Measurements from ENCODE around the gene RCBTB2. TPM values are rescaled to one million over a fixed set of nuclear protein-coding genes. Genes with fewer than 3 reads are reported as not detected.

Gene RCBTB2
- total and polyA plus RNA-seq, 5 donors = 9.0 to 17.3 (median 16.8) TPM

DNA sequence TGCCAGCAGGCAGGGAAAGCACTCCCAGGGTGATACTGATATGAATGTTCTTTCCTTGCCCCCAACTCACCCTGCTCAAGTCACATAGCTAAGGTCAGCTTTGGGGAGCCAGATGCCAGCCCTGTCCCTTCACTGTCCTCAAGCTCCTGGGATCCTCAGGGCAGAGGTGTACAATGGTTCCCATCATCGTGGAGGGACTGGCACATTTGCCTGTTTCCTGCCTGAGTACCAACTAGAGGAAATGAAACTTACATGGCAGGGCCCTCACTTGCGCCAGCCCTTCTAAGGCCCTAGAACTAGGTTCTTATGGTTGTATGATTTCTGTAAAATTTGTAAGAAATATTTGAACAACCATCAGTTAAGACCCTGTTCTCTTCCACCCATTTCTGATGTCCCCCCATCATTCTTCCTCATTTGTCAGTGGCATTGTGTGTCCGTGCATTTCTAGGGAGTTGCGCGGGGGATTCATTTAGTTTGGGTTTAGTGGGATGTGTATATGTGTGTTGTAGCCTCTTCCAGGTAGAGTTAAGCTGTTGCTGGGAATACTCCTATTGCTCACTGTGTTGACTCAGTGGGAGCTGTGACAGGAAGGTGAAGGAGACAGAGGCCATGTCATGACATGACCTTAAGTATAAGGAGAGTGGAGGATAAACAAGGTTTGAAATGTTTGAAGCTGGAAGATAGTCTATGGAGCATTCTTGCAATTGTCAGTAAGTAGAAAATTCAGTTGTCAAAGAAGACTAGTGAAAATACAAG is 41.3 kb upstream of the RCBTB2 start:
- Histone ChIP-seq H3K27me3 (ENCODE audit: control insufficient read depth, insufficient read depth) (no peaks in the 10 kb centered on the region), H3K9me3 (ENCODE audit: control insufficient read depth, low read length) (no peaks in the 10 kb centered on the region), H3K4me3 (ENCODE audit: low read length) (no peak overlapping the region), H3K27ac (ENCODE audit: low read length) (no peak overlapping the region), H3K4me1 (ENCODE audit: control insufficient read depth, insufficient read depth, low read length) (peaks cover 14% of the 10 kb centered on the region)
- 91% methylated on average over 5 of the region's 5 CpGs for WGBS
- no peak for DNase-seq
- intact Hi-C loops (cut with DNase I) = loop anchor here in 3 of 4 donors (5.0 to 10.0 kb wide), 3 partner anchors 42 to 169 kb away; partner anchors contain the start of genes LPAR6 (in 1 of the 3) and RCBTB2 (in 1 of the 3)
- peak in 1 of 2 donors; percentile 6 for ATAC-seq

DNA sequence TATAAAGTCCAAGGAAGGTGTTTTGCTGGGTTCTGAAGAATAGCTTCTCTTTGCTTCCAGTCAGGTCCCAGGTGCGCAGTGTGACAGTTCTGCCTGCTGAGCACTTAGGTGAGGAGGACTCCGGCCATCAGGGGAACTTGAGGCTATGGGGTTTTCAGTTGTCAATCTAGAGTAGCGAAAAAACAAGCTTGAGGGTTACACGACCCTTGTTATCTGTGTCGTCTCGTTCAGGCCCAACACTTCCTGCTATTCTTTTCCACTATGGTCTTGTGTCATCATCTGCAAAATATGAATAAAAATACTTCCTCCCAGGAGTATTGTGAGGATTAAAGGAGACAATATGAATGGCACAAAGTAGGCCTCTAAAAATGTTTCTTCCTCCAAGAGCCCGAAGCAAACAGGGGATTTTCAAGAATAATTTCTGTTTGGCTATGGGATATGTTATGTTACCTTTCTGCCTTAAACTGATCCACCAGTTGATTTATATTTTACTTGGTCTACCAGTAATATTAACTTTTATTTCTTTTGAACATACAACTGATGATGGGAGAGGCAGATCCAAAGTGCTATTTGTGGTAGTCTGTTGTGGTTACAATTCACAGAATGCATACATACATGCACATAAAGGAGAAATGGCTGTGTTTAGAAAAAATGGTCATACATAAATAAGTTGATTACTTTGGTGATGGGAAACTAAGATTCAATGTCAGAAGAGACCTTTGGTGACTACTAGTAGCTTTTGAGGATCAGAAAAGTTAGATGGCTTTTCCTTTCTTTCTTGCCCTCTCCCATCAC is 40.5 kb upstream of the RCBTB2 start:
- DNase-seq (no peak), ATAC-seq (no peak)
- no peaks in the 10 kb centered on the region for H3K27me3 ChIP-seq (ENCODE audit: control insufficient read depth, insufficient read depth)
- peaks cover 13% of the 10 kb centered on the region for H3K4me1 ChIP-seq (ENCODE audit: control insufficient read depth, insufficient read depth, low read length)
- peak overlapping the region; percentile 80 for H3K27ac ChIP-seq (ENCODE audit: low read length)
- intact Hi-C loops (cut with DNase I) = loop anchor here in 3 of 4 donors (5.0 to 10.0 kb wide), 3 partner anchors 41 to 169 kb away; partner anchors contain the start of genes LPAR6 (in 1 of the 3) and RCBTB2 (in 1 of the 3)
- H3K4me3 ChIP-seq (ENCODE audit: low read length) = no peak overlapping the region
- WGBS = 41% methylated on average over 7 of the region's 7 CpGs
- H3K9me3 ChIP-seq (ENCODE audit: control insufficient read depth, low read length) = no peaks in the 10 kb centered on the region

- peak overlapping the region; percentile 11 for H3K4me3 ChIP-seq (ENCODE audit: low read length)
- peaks cover 14% of the 10 kb centered on the region for H3K4me1 ChIP-seq (ENCODE audit: control insufficient read depth, insufficient read depth, low read length)
- peak overlapping the region; percentile 67 for H3K27ac ChIP-seq (ENCODE audit: low read length)
- WGBS = 20% methylated on average over 9 of the region's 9 CpGs
- no peaks in the 10 kb centered on the region for H3K27me3 ChIP-seq (ENCODE audit: control insufficient read depth, insufficient read depth)
- no peaks in the 10 kb centered on the region for H3K9me3 ChIP-seq (ENCODE audit: control insufficient read depth, low read length)
- ATAC-seq (peak; percentile 67 to 76), DNase-seq (no peak)
- intact Hi-C loops (cut with DNase I) = loop anchor here in 3 of 4 donors (5.0 to 10.0 kb wide), 3 partner anchors 39 to 167 kb away; partner anchors contain the start of genes LPAR6 (in 1 of the 3) and RCBTB2 (in 1 of the 3)
These were observed 38.4 kb upstream of the RCBTB2 start for GRCh38 chr13:48571126-48571913.

GRCh38 chr13:48570216-48570828 is 37.4 kb upstream of the RCBTB2 start:
- peaks cover 14% of the 10 kb centered on the region for H3K4me1 ChIP-seq (ENCODE audit: control insufficient read depth, insufficient read depth, low read length)
- H3K27ac ChIP-seq (ENCODE audit: low read length) = peak overlapping the region; percentile 67
- no peak overlapping the region for H3K4me3 ChIP-seq (ENCODE audit: low read length)
- intact Hi-C loops (cut with DNase I) = loop anchor here in 3 of 4 donors (5.0 to 10.0 kb wide), 3 partner anchors 38 to 166 kb away; partner anchors contain the start of genes LPAR6 (in 1 of the 3) and RCBTB2 (in 1 of the 3)
- DNase-seq = peak in 1 of 3 donors; percentile 61
- peak in 1 of 2 donors; percentile 25 for ATAC-seq
- H3K9me3 ChIP-seq (ENCODE audit: control insufficient read depth, low read length) = no peaks in the 10 kb centered on the region
- WGBS = 62% methylated on average over 8 of the region's 8 CpGs
- no peaks in the 10 kb centered on the region for H3K27me3 ChIP-seq (ENCODE audit: control insufficient read depth, insufficient read depth)

- Histone ChIP-seq H3K27me3 (ENCODE audit: control insufficient read depth, insufficient read depth) (no peaks in the 10 kb centered on the region), H3K9me3 (ENCODE audit: control insufficient read depth, low read length) (no peaks in the 10 kb centered on the region), H3K4me1 (ENCODE audit: control insufficient read depth, insufficient read depth, low read length) (peaks cover 12% of the 10 kb centered on the region), H3K27ac (ENCODE audit: low read length) (peak overlapping the region; percentile 69), H3K4me3 (ENCODE audit: low read length) (no peak overlapping the region)
- ATAC-seq (no peak), DNase-seq (no peak)
- WGBS = 82% methylated on average over 8 of the region's 8 CpGs
- intact Hi-C loops (cut with DNase I) = no loop called here
These were observed 36.3 kb upstream of the RCBTB2 start for GRCh38 chr13:48569104-48569666.

DNA sequence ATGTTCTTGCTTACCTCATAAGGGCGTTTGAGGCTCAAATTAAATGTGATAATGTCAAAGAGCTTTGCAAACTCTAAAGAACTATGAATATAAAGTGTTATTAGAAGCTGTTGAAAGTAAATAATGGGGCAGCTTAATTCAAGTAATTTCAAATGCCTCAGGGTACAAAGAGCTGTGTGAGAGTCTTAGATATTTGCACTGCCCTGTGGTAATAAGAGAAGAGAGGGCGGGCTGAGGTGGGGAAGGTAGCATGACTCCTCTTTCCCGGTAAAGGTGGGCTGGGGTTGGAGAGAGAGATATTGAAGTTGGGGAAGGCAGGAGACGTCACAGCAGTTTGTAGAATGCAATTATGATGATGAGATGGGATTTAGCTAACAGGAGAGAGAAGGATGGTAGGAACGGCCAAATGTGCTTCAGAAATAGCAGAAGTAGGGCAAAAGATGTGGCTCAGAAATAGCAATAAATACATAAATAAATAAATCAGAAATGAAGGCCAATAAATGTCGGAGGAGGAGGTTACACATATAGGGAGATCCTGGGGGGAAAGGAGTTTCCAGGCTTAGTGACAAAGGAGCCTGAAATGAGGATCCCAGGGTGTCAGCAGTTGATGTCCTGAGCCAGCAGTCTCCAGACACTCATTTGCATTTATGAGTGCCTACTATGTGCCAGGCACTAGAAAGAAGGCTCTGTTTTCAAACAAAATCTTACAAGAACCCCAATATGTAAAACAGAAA is 35.7 kb upstream of the RCBTB2 start:
- Histone ChIP-seq H3K9me3 (ENCODE audit: control insufficient read depth, low read length) (no peaks in the 10 kb centered on the region), H3K4me3 (ENCODE audit: low read length) (no peak overlapping the region), H3K27me3 (ENCODE audit: control insufficient read depth, insufficient read depth) (no peaks in the 10 kb centered on the region), H3K4me1 (ENCODE audit: control insufficient read depth, insufficient read depth, low read length) (peaks cover 8% of the 10 kb centered on the region), H3K27ac (ENCODE audit: low read length) (peak overlapping the region; percentile 93)
- 67% methylated on average over 6 of the region's 6 CpGs for WGBS
- intact Hi-C loops (cut with DNase I) = no loop called here
- DNase-seq (no peak), ATAC-seq (no peak)

- ATAC-seq (peak; percentile 54 to 61), DNase-seq (peak in 1 of 3 donors; percentile 62)
- Histone ChIP-seq H3K27me3 (ENCODE audit: control insufficient read depth, insufficient read depth) (no peaks in the 10 kb centered on the region), H3K4me1 (ENCODE audit: control insufficient read depth, insufficient read depth, low read length) (peaks cover 5% of the 10 kb centered on the region), H3K9me3 (ENCODE audit: control insufficient read depth, low read length) (no peaks in the 10 kb centered on the region), H3K27ac (ENCODE audit: low read length) (peak overlapping the region; percentile 93), H3K4me3 (ENCODE audit: low read length) (no peak overlapping the region)
- intact Hi-C loops (cut with DNase I) = no loop called here
- 23% methylated on average over 6 of the region's 6 CpGs for WGBS
These were observed 34.9 kb upstream of the RCBTB2 start for GRCh38 chr13:48567515-48568369.

- Histone ChIP-seq H3K9me3 (ENCODE audit: control insufficient read depth, low read length) (no peaks in the 10 kb centered on the region), H3K4me1 (ENCODE audit: control insufficient read depth, insufficient read depth, low read length) (peaks cover 2% of the 10 kb centered on the region), H3K27me3 (ENCODE audit: control insufficient read depth, insufficient read depth) (no peaks in the 10 kb centered on the region), H3K4me3 (ENCODE audit: low read length) (no peak overlapping the region), H3K27ac (ENCODE audit: low read length) (no peak overlapping the region)
- 40% methylated on average over 3 of the region's 3 CpGs for WGBS
- DNase-seq = no peak
- intact Hi-C loops (cut with DNase I) = no loop called here
- peak in 1 of 2 donors; percentile 46 for ATAC-seq
These were observed 31.2 kb upstream of the RCBTB2 start for GRCh38 chr13:48564056-48564455.

DNA sequence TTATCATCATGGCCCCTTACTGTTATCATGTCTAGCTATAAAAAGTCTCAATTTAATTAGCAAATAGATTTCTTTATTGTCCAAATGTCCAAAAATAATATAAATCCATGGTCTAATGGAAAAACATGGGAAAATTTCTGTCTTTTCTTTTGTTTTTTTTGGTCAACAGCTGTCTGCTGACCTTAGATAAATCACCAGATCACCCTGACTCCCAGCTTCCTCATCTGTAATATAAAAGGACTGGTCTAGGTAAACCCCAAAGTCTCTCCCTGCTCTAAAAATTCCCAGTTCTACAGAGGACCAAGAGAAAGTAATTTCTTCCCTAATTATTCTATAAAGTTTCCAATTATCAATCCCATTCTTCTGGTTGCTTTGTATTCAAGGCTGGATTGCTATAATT is 30.7 kb upstream of the RCBTB2 start:
- DNase-seq (no peak), ATAC-seq (no peak)
- Histone ChIP-seq H3K4me1 (ENCODE audit: control insufficient read depth, insufficient read depth, low read length) (peaks cover 2% of the 10 kb centered on the region), H3K27ac (ENCODE audit: low read length) (no peak overlapping the region), H3K4me3 (ENCODE audit: low read length) (no peak overlapping the region), H3K9me3 (ENCODE audit: control insufficient read depth, low read length) (no peaks in the 10 kb centered on the region), H3K27me3 (ENCODE audit: control insufficient read depth, insufficient read depth) (no peaks in the 10 kb centered on the region)
- intact Hi-C loops (cut with DNase I) = no loop called here

Data from right cardiac atrium (tissue), 5 donors.